HCT116 (cell line): Measurements from ENCODE around the gene CPTP. TPM values are rescaled to one million over a fixed set of nuclear protein-coding genes. Genes with fewer than 3 reads are reported as not detected.
A peak's percentile ranks its signal among the peaks of the same experiment; 100 is the strongest.

ENCODE experiments used
- ATAC-seq: fragments of 200-7000 bp; cut with Tn5 transposase; 2 replicates; pipeline ENCODE4 v1.9.1; 2020; ENCODE audit warnings: mild to moderate bottlenecking, moderate library complexity
- BruUV-seq: library from RNA; stranded (reverse); fragments of 400-500 nt; replicated peaks from 2 replicates; lab custom pipeline; 2021; lab: Mats Ljungman, UMichigan
- CTCF ChIA-PET: fragments of 300-600 bp; sonication (Branson Sonifier 250); formaldehyde crosslinking; loops from one replicate; lab custom pipeline; 2021; ENCODE audit warnings: antibody characterized with exemption; lab: Charles Lee
- POLR2A ChIA-PET: fragments of 300-600, 350-600 bp; sonication (Branson Sonifier 250); formaldehyde crosslinking; loops from one replicate; lab custom pipeline; 2021; ENCODE audit warnings: antibody characterized with exemption; lab: Charles Lee
- RAD21 ChIA-PET, 2 experiments: fragments of 300-600 bp; sonication (Branson Sonifier 250); formaldehyde crosslinking; loops; one replicate each; lab custom pipeline; 2023; ENCODE audit warnings: low total read pairs in 2 of 2; ENCODE audit not compliant: uncharacterized antibody in 2 of 2, unreplicated experiment in 2 of 2, low non-redundant PET in 1 of 2; lab: Charles Lee
- DNase-seq: peaks from one replicate; pipeline ENCODE4 v3.0.0-alpha.2; 2010; ENCODE audit warnings: low read depth, low spot score
- H2AFZ ChIP-seq: fragments of 200-600 bp; shearing (Covaris generic), sonication (generic); 2 replicates; pipeline ENCODE4 v1.6.1; 2017; ENCODE audit warnings: low read depth, mixed run types, mixed read lengths, antibody characterized with exemption, low read length; ENCODE audit not compliant: poor library complexity, severe bottlenecking
- H3K27ac ChIP-seq: 2 replicates; pipeline ENCODE4 v1.5.1; 2012; ENCODE audit warnings: low read depth, low read length
- H3K27me3 ChIP-seq: fragments of 200-600 bp; sonication (generic); 2 replicates; pipeline ENCODE4 v1.6.1; 2016; ENCODE audit warnings: mixed run types, low read length, mixed read lengths; ENCODE audit not compliant: insufficient read depth
- H3K36me3 ChIP-seq, 2 experiments: fragments of 200-500 bp in 1 of 2; fragments of 200-600 bp in 1 of 2; sonication (Bioruptor generic) in 1 of 2; sonication (generic) in 1 of 2; 2 replicates each; pipeline versions ENCODE4 v1.5.1 to v1.6.1; 2014 to 2016; ENCODE audit warnings: low read length in 2 of 2, inconsistent platforms in 1 of 2, mixed read lengths in 1 of 2, mixed run types in 1 of 2; ENCODE audit not compliant: insufficient read depth in 2 of 2, control insufficient read depth in 1 of 2
- H3K4me1 ChIP-seq, 2 experiments: fragments of 200-600 bp in 1 of 2; sonication (generic) in 1 of 2; 2 replicates each; pipeline versions ENCODE4 v1.5.1 to v1.6.1; 2012 to 2017; ENCODE audit warnings: low read length in 2 of 2, inconsistent platforms in 1 of 2, mild to moderate bottlenecking in 1 of 2, mixed read lengths in 1 of 2, mixed run types in 1 of 2, moderate library complexity in 1 of 2; ENCODE audit not compliant: insufficient read depth in 2 of 2, control insufficient read depth in 1 of 2
- H3K4me2 ChIP-seq: fragments of 200-600 bp; sonication (generic); 2 replicates; pipeline ENCODE4 v1.6.1; 2017; ENCODE audit warnings: mixed run types, low read length, mixed read lengths
- H3K4me3 ChIP-seq, 2 experiments: fragments of 200-600 bp in 1 of 2; sonication (generic) in 1 of 2; replicated peaks in 1 of 2; 2 replicates each; pipeline ENCODE4 v1.5.1; 2011 to 2016; ENCODE audit warnings: low read length in 2 of 2, control low read depth in 1 of 2, low read depth in 1 of 2, mild to moderate bottlenecking in 1 of 2, mixed read lengths in 1 of 2, mixed run types in 1 of 2
- H3K79me2 ChIP-seq: fragments of 200-600 bp; sonication (generic); 2 replicates; pipeline ENCODE4 v1.6.1; 2017; ENCODE audit warnings: mild to moderate bottlenecking, mixed run types, low read length, moderate library complexity, mixed read lengths; ENCODE audit not compliant: insufficient read depth
- H3K9ac ChIP-seq: fragments of 200-600 bp; sonication (generic); 2 replicates; pipeline ENCODE4 v1.6.1; 2016; ENCODE audit warnings: low read length, mixed read lengths
- H3K9me2 ChIP-seq: fragments of 200-600 bp; sonication (generic), shearing (Covaris generic); 2 replicates; pipeline ENCODE4 v1.6.1; 2017; ENCODE audit warnings: mixed run types, mild to moderate bottlenecking, moderate library complexity; ENCODE audit not compliant: insufficient read depth
- H3K9me3 ChIP-seq, 2 experiments: fragments of 200-500 bp in 1 of 2; fragments of 200-600 bp in 1 of 2; sonication (Bioruptor generic) in 1 of 2; sonication (generic) in 1 of 2; 2 replicates each; pipeline ENCODE4 v1.6.1; 2014 to 2017; ENCODE audit warnings: low read length in 2 of 2, mixed read lengths in 2 of 2, inconsistent platforms in 1 of 2, low read depth in 1 of 2, mild to moderate bottlenecking in 1 of 2, mixed run types in 1 of 2, moderate library complexity in 1 of 2; ENCODE audit not compliant: control insufficient read depth in 1 of 2, insufficient read depth in 1 of 2
- H4K20me1 ChIP-seq: fragments of 200-600 bp; sonication (generic), shearing (Covaris generic); 2 replicates; pipeline ENCODE4 v1.6.1; 2017; ENCODE audit warnings: mixed run types, mild to moderate bottlenecking, moderate library complexity; ENCODE audit not compliant: insufficient read depth
- CBX3 ChIP-seq: IDR thresholded peaks from 2 replicates; pipeline ENCODE4 v1.6.1; 2012; ENCODE audit warnings: low read depth
- ELF1 ChIP-seq: IDR thresholded peaks from 2 replicates; pipeline ENCODE4 v1.6.1; 2012; ENCODE audit warnings: low read depth, borderline replicate concordance
- EZH2phosphoT487 ChIP-seq: fragments of 200-600 bp; IDR thresholded peaks from 2 replicates; pipeline ENCODE4 v1.6.1; 2018; ENCODE audit warnings: antibody characterized with exemption, borderline replicate concordance
- FOSL1 ChIP-seq: IDR thresholded peaks from 2 replicates; pipeline ENCODE4 v1.6.1; 2012; ENCODE audit warnings: low read depth
- MAX ChIP-seq: IDR thresholded peaks from 2 replicates; pipeline ENCODE4 v1.6.1; 2012
- POLR2AphosphoS5 ChIP-seq: IDR thresholded peaks from 2 replicates; pipeline ENCODE4 v1.6.1; 2011; ENCODE audit warnings: mild to moderate bottlenecking, low read depth, low read length, moderate library complexity
- RAD21 ChIP-seq: IDR thresholded peaks from 2 replicates; pipeline ENCODE4 v1.6.1; 2012; ENCODE audit warnings: low read depth, mild to moderate bottlenecking
- SIN3A ChIP-seq: IDR thresholded peaks from 2 replicates; pipeline ENCODE4 v1.6.1; 2012; ENCODE audit warnings: low read depth
- SP1 ChIP-seq: IDR thresholded peaks from 2 replicates; pipeline ENCODE4 v1.6.1; 2012; ENCODE audit warnings: low read depth
- TCF7L2 ChIP-seq: IDR thresholded peaks from 2 replicates; pipeline ENCODE4 v1.7.0; 2011; ENCODE audit warnings: borderline replicate concordance, inconsistent platforms; ENCODE audit not compliant: insufficient read depth, insufficient read length; ENCODE audit errors: extremely low read depth
- YY1 ChIP-seq: IDR thresholded peaks from 2 replicates; pipeline ENCODE4 v1.6.1; 2011; ENCODE audit warnings: low read length, low read depth, moderate library complexity, mild to moderate bottlenecking; ENCODE audit not compliant: insufficient replicate concordance; ENCODE audit errors: extremely low read depth
- intact Hi-C: fragments of 100-400 bp; cut with micrococcal nuclease; formaldehyde crosslinking; loops from 2 replicates; pipeline ENCODE4 v1.10.0; 2022
- total RNA-seq: library from RNA; stranded (reverse); gene quantifications from one replicate; pipeline ENCODE4 v1.2.1, GENCODE V29; 2021; ENCODE audit not compliant: unreplicated experiment
- TF ChIP-seq, protein P1 (sequence below): IDR thresholded peaks from 2 replicates; pipeline ENCODE4 v1.6.1; 2012

The CPTP gene
- total RNA-seq, 1 experiment from 2014 or later, result 16.3 TPM

DNA sequence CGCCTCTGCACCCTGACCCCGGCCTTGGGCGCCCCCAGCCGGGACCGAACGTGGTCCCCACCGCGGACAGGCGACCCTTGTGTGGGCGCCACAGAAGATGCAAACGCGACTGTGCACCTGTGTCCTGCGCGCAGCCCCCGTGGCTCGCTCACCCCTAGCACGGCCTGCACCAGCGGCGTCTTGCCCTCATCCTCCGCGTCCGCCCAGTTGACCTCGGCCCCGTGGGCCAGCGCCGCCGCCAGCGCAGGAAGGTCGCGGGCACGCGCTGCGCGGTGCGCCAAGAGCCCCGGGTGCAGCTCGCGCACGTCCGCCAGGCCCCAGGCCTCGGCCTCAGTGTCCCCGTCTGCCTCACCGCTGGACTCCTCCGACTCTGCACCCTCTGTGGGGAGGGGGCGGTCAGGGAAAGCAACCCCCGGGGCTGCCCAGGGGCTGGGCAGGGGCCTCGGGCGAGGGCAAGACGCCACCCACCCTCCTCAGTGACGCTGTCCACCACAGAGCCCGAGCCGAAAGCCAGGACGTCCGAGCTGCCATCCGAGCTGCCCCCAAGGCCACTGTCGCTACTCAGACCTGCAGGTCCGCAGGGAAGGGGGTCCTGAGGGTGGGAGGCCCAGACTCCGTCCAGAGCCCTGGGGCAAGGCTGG is 30.2 kb upstream of the CPTP start:
- no peak overlapping the region; the same call in 1 of the 2 replicates for H3K4me2 ChIP-seq
- TF ChIP-seq EZH2phosphoT487, result no peak
- TF ChIP-seq FOSL1, result no peak
- no peak for TF ChIP-seq RAD21
- no peak for TF ChIP-seq ELF1
- no peak for TF ChIP-seq MAX
- TF ChIP-seq, protein P1, sequence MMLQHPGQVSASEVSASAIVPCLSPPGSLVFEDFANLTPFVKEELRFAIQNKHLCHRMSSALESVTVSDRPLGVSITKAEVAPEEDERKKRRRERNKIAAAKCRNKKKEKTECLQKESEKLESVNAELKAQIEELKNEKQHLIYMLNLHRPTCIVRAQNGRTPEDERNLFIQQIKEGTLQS, result no peak
- no peak for TF ChIP-seq SP1
- TF ChIP-seq YY1, result no peak
- no peak for TF ChIP-seq SIN3A
- TF ChIP-seq TCF7L2, result no peak
- TF ChIP-seq CBX3, result no peak
- TF ChIP-seq POLR2AphosphoS5, result no peak
- CTCF ChIA-PET, result no interaction called here

More for the DNA sequence above, 30.2 kb upstream of the CPTP start:
- Histone ChIP-seq H3K79me2 (no peaks in the 10 kb centered on the region), H3K36me3 (no peaks in the 10 kb centered on the region), H3K9me2 (no peaks in the 10 kb centered on the region), H3K27me3 (no peaks in the 10 kb centered on the region), H3K9ac (no peak overlapping the region), H2AFZ (no peak overlapping the region), H3K9me3 (no peaks in the 10 kb centered on the region), H3K4me1 (peaks cover 14 to 34% of the 10 kb centered on the region in 2 experiments), H3K27ac (peak overlapping the region; percentile 38; the same call in 1 of the 2 replicates), H4K20me1 (no peaks in the 10 kb centered on the region), H3K4me3 (no peak overlapping the region)
- ChIA-PET POLR2A (interaction anchor here (0.6 kb wide), 1 partner anchor 220 kb away, joined by 3 read pairs; the partner anchor contains the start of gene RNF223), RAD21 (no interaction called here)
- BruUV-seq, result no TSS peak
- intact Hi-C loops, result no loop called here
- no peak for DNase-seq
- ATAC-seq, result no peak
